ENCODE measurements around the gene TMTC2.

The TMTC2 gene

DNA sequence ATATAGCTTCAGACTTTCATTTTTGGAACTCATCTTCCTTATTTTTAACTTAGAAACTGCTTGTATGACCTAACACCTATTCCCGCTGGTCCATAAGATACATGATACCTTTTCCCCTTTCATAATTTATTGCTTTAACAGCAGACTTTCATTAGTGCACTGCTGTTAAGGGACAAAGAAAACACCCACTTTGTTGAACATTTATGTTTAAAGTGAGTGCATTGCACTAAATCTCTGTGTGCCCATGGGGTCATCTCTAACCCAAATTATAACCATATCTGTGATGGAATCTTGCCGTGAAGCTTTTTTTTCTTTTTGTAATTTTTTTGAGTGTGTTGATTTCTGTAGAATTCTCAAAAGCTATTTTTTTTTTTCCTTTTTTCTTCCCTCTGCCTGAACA is 261.8 kb downstream of the TMTC2 start:
- DNase-seq (ENCODE audit: low spot score) (no peak), FAIRE-seq (no peak)

DNA sequence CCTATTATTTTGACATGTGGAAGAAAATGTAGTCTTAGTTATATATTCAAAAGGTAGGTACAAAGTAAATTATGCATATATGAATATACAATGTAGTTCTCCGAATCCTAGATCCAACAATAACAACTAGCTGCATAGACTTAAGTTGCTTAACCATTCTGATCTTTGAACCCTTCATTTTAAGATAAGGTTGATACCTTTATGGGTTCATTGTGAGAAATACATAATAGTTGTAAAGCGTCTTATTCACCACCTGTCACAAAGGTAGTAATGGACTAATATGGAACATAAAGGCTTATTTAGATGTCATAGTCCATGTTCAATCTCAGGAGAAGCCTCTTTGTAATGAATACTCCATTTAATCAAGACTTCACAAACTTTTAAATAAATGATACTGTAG is 263.6 kb downstream of the TMTC2 start:
- no peak for FAIRE-seq
- DNase-seq (ENCODE audit: low spot score) = no peak

DNA sequence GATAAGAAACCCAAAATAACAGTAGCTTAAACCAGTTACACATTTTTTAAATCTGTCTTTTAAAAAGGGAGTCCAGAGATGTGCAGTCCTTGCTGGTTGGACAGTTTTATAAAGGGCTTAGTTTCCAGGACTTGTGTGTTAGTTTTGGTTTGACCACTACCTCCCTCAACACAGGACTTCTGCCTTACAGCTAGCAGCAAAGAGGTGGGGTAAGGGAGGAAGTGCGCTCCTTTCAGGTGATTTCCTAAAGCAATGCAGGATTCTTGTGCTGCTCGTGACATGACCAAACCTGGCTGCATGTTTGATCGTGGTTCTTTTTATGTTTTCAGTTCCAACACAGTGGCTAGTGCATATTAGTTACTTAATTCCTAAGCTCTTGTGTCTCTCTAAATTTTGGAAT is 266.2 kb downstream of the TMTC2 start:
- FAIRE-seq = no peak
- no peak for DNase-seq (ENCODE audit: low spot score)

DNA sequence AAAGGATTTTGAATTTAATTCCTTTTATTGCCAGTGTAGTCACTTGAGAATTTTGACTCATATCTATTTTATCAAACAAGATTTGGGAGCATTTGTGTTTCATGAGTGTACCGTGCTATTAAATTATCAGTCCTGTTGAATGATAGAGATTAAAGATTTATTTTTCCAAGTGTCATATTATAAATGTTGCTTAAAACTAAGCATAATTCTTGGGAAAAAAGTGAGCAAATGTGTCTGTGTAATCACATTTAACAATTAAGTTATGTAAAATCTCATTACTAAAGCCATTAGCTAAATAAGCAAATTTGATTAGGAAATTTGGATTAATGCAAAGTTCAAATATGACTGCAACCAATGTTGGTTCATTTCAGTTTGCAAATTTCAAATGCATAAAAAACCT is 266.7 kb downstream of the TMTC2 start:
- FAIRE-seq (no peak), DNase-seq (ENCODE audit: low spot score) (no peak)

DNA sequence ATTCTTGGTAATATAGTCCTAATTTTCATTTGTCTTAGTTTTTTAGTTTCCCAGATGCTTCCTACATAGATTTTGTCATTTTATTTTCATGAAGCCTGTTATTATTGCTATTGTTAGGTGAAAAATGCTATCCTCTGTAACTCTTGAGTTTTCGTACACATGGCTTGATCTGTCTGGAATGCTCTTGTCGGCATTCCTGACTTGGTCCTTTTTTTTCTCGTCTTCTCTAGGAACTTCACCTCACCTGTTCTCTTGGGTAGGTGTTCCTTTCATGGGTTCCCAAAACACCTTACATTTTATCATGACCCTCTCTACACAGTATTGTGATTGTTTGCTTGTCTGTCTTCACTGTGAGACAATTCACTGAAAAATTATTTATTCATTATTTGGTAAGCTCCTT is 267.4 kb downstream of the TMTC2 start:
- FAIRE-seq (no peak), DNase-seq (ENCODE audit: low spot score) (no peak)

DNA sequence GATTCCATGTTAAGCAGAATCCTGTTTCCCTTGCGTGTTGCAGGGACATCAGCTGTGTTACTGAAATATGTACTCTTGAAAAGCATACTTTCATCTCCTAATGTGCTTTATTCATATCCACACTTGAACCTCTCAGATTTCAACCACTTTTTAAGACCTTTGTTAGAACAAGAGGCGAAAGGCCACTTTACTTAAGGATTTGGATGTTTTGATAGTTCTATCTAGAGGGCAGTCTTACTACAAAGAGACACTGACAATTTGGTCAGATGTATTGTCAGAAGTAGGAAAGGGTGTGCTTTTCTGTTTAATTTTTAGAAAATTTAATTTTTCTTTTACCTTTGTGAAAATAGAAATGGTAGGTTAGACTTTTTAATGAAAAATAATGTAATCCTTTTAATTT is 267.9 kb downstream of the TMTC2 start:
- DNase-seq (ENCODE audit: low spot score) = no peak
- FAIRE-seq = no peak

DNA sequence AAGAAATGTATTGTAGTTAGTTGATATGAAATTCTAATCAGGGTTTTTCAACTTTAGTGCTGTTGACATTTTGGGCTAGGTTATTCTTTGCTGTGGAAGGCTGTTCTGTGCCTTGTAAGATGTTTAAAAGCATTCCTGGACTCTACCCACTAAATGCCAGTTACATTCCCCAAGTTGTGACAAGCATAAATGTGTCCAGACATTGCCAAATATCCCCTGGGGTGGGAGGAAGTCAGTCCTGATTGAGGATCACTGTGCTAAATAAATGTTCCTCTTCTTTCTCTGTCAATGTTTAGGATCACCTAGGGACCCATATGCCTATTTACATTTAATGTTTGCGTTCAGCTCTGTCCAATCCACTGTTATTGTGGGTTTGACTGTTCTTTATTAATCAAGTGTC is 268.3 kb downstream of the TMTC2 start:
- no peak for FAIRE-seq

DNA sequence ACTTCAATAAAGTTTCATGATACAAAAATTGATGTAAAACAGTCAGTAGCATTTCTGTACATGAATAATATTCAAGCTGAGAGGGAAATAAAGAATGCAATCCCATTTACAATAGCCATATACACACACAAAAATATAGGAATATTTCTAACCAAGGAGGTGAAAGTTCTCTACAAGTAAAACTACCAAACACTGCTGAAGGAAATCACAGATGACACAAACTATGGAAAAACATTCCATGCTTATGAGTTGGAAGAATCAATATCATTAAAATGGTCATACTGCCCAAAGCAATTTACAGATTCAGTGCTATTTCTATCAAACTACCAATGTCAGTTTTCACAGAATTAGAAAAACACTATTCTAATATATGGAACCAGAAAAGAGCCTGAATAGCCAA is 272.3 kb downstream of the TMTC2 start:
- DNase-seq (ENCODE audit: low spot score) = no peak

More for the DNA sequence above, 268.3 kb downstream of the TMTC2 start:
- no peak for DNase-seq (ENCODE audit: low spot score)

DNA sequence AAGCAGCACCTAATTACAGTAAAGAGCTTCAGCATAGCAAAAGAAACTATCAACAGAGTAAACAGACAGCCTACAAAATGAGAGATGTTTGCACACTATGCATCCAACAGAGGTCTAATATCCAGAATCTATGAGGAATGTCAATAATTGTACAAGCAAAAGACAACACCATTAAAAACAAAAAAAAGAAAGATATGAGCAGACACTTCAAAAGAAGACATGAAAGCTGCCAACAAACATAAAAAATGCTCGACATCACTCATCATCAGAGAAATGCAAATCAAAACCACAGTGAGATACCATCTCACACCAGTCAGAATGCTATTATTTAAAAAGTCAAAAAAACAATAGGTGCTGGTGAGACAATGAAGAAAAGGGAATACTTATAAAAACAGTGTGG is 273.1 kb downstream of the TMTC2 start:
- DNase-seq (ENCODE audit: low spot score) = no peak
- no peak for FAIRE-seq

More for the DNA sequence above, 272.3 kb downstream of the TMTC2 start:
- no peak for FAIRE-seq

DNA sequence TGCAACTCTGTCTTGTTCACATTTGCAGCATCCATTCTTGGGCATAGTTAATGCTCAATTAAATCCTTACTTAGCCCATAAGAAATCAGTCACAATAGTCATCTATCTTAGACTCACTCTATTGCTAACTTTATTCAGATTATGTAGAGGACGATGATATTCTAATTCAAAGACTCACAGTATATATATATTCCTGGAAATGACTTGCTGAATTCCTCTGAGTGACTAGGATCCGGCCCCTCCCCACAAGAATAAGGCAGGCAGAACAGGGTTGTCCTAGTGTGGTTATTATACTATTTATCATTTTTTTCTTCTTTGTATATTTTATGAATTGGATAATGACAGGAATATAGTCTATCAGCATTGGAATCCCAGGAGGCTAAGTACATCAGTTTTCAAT is 275.1 kb downstream of the TMTC2 start:
- DNase-seq (ENCODE audit: low spot score) (no peak), FAIRE-seq (no peak)

DNA sequence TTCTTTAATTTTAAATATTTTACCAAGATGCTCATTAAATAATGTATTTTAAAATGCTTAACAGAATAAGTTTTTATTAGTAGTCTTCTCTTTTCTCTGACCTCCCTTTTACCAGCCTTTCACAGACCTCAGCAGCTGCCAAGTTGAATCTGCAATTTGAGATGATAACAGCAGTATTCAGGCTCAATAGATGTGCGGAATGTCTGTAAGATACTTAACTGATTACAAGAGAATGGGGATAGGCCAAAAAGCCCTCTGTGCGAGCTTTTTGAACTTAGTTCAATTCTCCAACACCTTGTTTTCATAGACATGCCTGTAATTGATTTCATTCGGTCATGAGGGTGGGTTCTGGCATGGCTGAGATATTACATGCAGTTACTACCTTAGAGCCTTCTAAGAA is 277.2 kb downstream of the TMTC2 start:
- no peak for FAIRE-seq

DNA sequence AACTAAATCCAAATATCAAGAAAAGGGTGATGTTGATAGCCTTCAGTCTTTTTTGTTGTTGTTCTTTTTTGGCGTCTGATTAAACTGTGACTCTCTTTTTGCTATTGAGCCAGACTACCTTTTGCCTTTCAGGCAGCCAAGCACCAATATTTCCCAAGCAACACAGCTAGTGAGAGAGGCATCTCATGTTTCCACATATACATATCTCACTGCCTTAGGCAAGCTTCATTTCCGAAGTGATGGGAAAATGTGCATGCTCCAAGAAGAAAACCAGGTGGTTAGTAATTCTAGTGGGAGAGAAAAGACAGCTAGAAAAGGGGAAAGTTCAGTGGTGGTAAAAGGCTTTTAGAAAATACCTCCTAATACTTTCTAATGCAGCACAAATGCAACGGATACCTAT is 277.7 kb downstream of the TMTC2 start:
- DNase-seq (ENCODE audit: low spot score) = no peak
- no peak for FAIRE-seq

More for the DNA sequence above, 277.2 kb downstream of the TMTC2 start:
- DNase-seq (ENCODE audit: low spot score) = no peak

DNA sequence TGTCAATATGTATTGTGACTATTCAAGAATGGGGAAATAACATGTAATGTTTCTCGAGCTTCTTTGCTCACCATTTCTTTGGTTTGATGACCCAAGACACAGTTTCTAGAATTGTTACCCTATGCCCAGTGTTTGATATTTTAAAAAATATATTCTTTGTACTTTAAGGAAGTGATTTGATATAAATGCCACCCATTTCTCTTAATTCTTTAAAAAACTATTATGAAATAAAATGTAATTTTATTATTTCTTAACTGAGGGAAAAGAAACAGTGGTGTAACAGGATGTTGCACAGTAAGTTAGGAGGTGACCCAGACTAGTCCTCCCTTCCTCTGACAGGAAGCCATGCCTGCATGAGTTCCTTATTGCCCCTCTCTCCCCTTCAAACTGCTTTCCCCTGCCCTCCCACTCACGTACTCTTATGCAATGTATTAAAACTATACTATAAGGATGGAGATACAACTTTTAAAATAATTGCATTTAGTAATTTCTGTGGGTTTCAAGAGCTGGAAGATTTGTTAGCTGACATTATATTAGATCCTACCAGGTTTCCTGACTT is 279.4 kb downstream of the TMTC2 start:
- FAIRE-seq (no peak), DNase-seq (ENCODE audit: low spot score) (no peak)

DNA sequence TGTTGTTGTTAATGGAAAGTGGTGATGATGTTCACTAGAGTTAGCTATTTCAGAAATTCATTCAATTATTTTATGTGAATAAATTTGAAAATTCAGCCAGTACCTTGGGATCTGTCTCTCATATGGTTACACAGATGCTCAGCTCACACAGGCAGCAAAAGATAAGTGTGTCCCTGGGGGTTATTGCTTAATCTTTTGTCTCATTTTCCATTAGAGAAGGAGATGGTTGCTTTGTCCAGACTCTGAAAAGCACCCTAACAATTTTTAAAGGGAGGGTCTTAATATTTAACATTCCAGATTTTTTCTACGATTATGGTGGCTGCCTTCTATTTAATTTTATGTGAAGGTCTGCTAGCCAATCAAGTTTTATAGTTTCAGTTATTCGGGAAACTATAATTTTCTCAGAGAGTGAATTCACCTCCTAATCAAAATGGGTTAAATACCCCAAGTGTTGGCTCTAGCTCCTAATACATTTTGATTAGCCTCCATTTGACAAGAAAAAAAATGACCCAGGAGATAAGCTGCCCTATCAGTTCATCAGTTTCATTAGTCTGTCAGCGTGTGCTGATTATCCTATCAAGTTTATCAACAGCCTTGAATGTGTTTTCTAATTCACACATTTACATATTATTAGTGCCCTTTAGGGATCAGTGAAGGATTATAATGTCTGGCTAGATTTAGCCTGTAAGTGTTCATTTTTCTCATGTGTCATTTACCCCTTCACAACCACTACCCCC is 282.1 kb downstream of the TMTC2 start:
- no peak for DNase-seq (ENCODE audit: low spot score)
- no peak for FAIRE-seq

DNA sequence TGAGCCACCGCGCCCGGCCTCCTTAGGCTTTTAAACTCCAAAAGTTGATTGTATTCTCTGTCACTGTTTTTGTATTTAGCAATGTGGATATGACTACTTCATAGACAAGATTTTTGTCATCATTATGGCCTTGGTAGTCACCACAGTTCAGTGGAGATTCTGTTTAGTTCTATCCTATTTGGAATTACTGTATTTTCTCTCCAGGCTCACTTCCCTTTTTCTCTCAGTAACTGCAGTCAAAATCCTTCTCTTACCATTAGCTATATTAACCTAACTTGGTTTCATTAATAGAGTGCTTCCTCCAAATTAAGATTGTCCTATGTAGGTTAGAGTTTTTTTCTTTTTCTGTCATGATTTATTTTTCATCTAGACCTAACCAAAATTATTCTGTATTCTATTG is 283.9 kb downstream of the TMTC2 start:
- DNase-seq (ENCODE audit: low spot score) (no peak), FAIRE-seq (no peak)

DNA sequence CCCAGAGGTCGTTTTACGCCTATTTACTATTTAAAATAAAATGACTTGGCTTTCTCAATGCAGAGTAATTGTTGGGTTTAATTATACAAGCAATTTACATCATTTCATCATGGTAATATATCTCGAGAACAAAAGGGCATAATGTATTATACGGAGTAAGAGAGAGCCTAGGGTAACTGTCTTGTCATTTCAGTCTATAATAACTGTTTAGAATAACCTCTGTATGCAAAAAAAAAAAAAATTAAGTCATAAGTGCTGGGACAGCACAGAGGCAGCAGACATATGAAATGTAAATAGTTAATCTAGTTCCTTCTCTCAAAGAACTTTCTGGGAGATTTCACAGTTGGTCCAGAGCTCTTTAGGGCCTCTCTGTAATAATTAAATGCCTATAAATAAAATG is 284.9 kb downstream of the TMTC2 start:
- FAIRE-seq (no peak), DNase-seq (ENCODE audit: low spot score) (no peak)

DNA sequence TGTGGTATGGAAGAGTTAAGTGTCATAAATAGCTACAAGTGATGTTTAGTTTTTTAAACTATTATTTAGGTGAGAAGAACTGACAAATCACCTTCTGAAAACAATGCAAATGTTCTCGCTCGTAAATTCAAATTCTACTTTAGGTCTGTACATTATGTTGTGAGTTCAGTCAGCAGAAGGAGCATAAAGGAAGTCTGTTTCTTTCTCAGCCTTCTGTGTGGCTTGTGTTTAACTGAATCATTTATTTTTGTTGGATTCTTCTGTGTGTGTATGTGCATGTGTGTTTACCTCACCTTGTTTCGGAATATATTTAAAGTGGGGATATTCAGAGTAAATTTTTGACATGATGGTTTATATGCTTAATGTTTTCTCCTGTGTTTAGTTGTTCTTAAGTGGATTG is 285.9 kb downstream of the TMTC2 start:
- no peak for FAIRE-seq

DNA sequence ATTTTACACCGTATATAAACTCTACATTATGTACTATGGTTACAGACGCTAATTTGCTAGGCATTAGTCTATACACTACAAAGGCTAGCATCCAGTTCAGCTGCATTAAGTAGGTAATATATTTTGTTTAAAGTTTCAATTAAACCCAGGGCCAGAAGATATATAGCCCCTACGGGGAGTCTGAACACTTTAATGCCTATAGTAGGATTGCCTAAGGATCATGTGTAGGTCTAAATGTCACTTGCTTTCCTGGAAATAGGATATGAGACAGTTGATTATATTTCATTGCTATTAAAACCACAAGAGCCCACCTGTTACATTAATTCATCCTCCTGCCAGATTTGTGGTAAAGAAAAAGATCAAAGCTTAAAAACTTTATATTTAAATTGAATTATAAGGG is 286.9 kb downstream of the TMTC2 start:
- FAIRE-seq = no peak

More for the DNA sequence above, 285.9 kb downstream of the TMTC2 start:
- DNase-seq (ENCODE audit: low spot score) = no peak

DNA sequence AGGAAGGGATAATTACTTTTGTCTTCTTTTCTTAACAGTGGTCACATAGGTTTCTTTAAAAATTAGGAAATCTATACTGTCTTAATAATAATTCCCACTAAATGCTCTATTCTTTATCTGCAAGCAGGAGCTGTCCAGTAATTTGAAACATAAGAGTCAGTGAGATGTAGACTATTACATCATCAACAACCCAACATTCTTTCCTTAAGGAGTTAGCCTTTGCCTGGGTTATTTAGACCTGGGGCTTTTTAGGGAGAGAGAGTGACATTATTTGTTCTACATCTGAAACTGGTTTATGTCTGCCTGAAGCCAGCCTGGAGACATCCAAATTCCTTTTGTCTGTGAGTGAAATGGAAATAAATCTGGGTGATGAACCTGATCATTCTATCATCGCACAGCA is 294.4 kb downstream of the TMTC2 start:
- no peak for DNase-seq (ENCODE audit: low spot score)
- no peak for FAIRE-seq

More for the DNA sequence above, 286.9 kb downstream of the TMTC2 start:
- DNase-seq (ENCODE audit: low spot score) = no peak

DNA sequence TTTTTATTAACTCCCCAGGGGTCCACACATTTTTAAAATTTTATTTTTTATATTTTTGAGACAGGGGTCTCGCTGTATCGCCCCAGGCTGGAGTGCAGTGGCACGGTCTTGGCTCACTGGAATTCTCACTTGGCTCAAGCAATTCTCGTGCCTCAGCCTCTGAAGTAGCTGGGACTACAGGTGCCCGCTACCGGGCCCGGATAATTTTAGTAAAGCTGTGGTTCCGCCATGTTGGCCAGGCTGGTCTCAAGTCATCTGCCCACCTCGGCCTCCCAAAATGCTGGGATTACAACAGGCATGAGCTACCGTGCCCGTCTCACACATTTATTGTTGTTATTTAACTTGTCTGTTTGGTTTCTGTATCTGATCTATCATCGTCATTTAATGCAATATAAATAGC is 307.4 kb downstream of the TMTC2 start:
- no peak for DNase-seq (ENCODE audit: low spot score)
- FAIRE-seq = no peak

DNA sequence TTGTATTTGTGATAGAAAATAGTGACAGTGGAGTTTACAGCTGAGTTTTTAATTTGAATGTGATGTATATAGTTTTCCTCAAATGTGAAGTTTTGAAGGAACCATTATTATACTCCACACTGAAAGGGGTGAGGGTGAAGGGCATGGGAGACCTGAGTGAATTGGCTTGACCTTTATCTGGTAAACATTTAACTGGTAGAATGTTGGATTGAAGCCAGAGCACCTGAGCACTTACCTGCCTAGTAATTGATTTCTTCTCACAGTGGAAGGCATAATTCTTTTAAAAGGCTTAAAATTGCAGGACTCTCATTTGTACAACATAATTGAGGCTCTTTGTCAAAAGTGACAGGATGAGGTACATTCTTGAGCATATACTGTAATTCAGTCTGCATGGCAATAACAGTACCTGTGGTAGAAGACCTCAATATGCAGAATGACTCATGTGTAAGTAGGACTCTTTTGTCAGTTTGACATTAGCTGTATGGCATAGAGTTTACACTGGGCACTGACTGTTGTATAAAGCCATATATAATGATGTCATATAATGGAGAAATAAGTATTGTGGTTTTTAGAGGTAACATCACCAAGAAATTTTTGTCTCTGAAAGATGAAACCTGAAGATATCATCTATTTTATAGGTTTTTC is 309.6 kb downstream of the TMTC2 start:
- DNase-seq (ENCODE audit: low spot score) = no peak
- FAIRE-seq = no peak

DNA sequence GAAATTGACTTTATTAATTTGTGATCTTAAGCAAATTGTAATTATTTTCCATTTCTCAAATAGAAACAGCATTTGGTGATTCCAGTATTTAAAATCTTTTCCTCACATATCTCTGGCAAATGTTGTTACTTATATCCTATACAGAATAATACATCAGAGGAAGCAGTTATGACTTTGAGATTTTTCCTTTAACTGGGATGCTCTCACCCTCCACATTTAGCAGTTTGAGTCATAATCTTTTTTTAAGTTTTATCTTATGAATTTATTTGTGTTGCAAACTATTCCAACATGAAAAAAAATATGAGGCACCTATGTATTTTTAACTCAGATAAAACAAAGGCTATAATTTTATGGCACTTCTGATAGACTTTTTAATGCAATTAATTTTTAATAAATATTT is 311.8 kb downstream of the TMTC2 start:
- DNase-seq (ENCODE audit: low spot score) (no peak), FAIRE-seq (no peak)

DNA sequence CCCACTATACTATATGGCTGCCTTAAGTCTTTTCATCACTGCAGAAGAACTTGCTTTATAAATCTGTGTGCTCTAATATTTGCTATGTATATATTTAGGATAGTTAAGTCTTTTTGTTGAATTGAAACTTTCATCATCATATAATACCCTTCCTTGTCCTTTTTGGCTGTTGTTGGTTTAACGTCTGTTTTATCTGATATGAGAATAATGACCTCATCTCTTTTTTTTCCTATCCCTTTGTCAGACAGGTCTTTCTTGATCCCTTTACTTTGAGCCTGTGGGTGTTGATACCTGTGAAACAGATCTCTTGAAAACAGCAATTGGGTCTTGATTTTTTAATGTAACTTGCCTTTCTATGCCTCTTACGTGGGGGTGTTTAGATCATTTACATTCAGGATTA is 316.3 kb downstream of the TMTC2 start:
- DNase-seq (ENCODE audit: low spot score) (no peak), FAIRE-seq (no peak)
